ENCODE data around the gene RGS6.

RGS6 gene

GRCh38 chr14:72418806-72419205, 486.6 kb downstream of the RGS6 start:
- FAIRE-seq = no peak

GRCh38 chr14:72419226-72419775, 487.1 kb downstream of the RGS6 start:
- FAIRE-seq = no peak

- FAIRE-seq = no peak
Measured at GRCh38 chr14:72420749-72421474, 488.7 kb downstream of the RGS6 start.

- no peak for FAIRE-seq
Measured at GRCh38 chr14:72423957-72424356, 491.7 kb downstream of the RGS6 start.

- no peak for FAIRE-seq
Measured at GRCh38 chr14:72430457-72430856, 498.2 kb downstream of the RGS6 start.

- no peak for FAIRE-seq
Measured at GRCh38 chr14:72432748-72433147, 500.5 kb downstream of the RGS6 start.

GRCh38 chr14:72433511-72433910, 501.3 kb downstream of the RGS6 start:
- no peak for FAIRE-seq

- no peak for FAIRE-seq
Measured at GRCh38 chr14:72434856-72435255, 502.6 kb downstream of the RGS6 start.

GRCh38 chr14:72439707-72440106, 507.5 kb downstream of the RGS6 start:
- no peak for FAIRE-seq

- FAIRE-seq = no peak
Measured at GRCh38 chr14:72443256-72443655, 511.0 kb downstream of the RGS6 start.

GRCh38 chr14:72443991-72444441, 511.8 kb downstream of the RGS6 start:
- FAIRE-seq = no peak

GRCh38 chr14:72444701-72445100, 512.5 kb downstream of the RGS6 start:
- no peak for FAIRE-seq

GRCh38 chr14:72448212-72448611, 516.0 kb downstream of the RGS6 start:
- FAIRE-seq = no peak

GRCh38 chr14:72450473-72451044, 518.3 kb downstream of the RGS6 start:
- no peak for FAIRE-seq

- FAIRE-seq = no peak
Measured at GRCh38 chr14:72451054-72451972, 519.1 kb downstream of the RGS6 start.

GRCh38 chr14:72452774-72453173, 520.5 kb downstream of the RGS6 start:
- FAIRE-seq = no peak

GRCh38 chr14:72454388-72455160, 522.3 kb downstream of the RGS6 start:
- no peak for FAIRE-seq

GRCh38 chr14:72457641-72458040, 525.4 kb downstream of the RGS6 start:
- FAIRE-seq = no peak

- FAIRE-seq = no peak
Measured at GRCh38 chr14:72462056-72462455, 529.8 kb downstream of the RGS6 start.

GRCh38 chr14:72463291-72463866, 531.1 kb downstream of the RGS6 start:
- no peak for FAIRE-seq

GRCh38 chr14:72464226-72464625, 532.0 kb downstream of the RGS6 start:
- FAIRE-seq = no peak

GRCh38 chr14:72466325-72466724, 534.1 kb downstream of the RGS6 start:
- no peak for FAIRE-seq

All from TTC549 (cell line).